Lung microvascular endothelial cell (primary cell): Measurements from ENCODE around the gene HERC4. TPM values are rescaled to one million over a fixed set of nuclear protein-coding genes. Genes with fewer than 3 reads are reported as not detected.

ENCODE experiments used
- DNase-seq, 2 donors: peaks; one replicate each; pipeline versions ENCODE4 v3.0.0 to v3.0.0-alpha.2; 2010; ENCODE audit warnings: low read depth in 2 of 2
- total RNA-seq: library from RNA; depleted of rRNA; stranded (reverse); fragments of >200 nt; gene quantifications from 2 replicates; pipeline ENCODE4 v1.2.1, GENCODE V29; 2014

HERC4 gene
- 26.4 and 35.1 TPM in 2 replicates for total RNA-seq

GRCh38 chr10:68074775-68075549 is at the start of gene HERC4:
Gene HERC4, minus strand, starts transcription at chr10:68075283. Its CDS starts 2,175 bp downstream, at chr10:68073108.
- peak; percentile 94 to 96 for DNase-seq

- DNase-seq, result no peak
Observed at GRCh38 chr10:68124718-68125117, 49.6 kb upstream of the HERC4 start.

DNA sequence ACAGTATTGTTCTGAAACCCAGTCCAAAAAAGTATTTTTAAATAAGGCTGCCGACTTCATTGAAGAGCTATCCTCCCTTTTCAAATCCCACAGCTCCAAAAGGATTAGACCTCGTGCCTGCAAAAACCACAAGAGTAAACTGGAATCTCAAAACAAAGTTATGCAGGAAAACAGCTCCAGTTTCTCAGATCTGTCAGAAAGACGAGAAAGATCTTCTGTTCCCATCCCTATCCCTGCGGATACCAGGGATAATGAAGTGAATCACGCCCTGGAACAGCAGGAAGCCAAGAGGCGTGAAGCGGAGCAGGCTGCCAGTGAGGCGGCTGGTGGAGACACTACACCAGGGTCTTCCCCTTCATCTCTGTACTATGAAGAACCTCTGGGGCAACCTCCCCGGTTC is 46.8 kb upstream of the HERC4 start:
- DNase-seq, result no peak

DNA sequence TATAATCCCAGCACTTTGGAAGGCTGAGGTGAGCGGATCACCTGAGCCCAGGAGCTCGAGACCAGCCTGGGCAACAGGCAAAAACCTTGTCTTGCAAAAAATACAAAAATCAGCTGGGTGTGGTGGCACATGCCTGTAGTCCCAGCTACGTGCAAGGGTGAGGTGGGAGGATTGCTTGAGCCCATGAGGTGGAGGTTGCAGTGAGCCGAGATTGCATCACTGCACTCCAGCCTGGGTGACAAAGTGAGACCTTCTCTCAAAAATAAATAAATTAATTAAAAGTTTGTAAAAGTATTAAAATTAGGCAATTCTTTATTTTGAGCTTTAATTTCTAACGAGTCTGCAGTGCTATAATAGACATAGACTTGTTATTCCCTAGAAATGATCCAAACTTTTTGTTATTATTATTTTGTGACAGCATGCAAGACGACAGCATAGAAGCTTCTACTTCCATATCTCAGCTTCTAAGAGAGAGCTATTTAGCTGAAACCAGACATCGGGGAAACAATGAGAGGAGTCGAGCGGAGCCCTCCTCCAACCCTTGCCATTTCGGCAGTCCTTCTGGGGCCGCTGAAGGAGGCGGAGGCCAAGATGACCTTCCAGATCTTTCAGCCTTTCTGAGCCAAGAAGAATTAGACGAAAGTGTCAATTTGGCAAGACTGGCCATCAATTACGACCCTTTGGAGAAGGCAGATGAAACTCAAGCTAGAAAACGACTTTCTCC is 46.1 kb upstream of the HERC4 start:
- DNase-seq, result no peak

GRCh38 chr10:68118657-68119056 is 43.6 kb upstream of the HERC4 start:
- no peak for DNase-seq

GRCh38 chr10:68112837-68113236 is 37.8 kb upstream of the HERC4 start:
- no peak for DNase-seq

GRCh38 chr10:68111584-68111983 is 36.5 kb upstream of the HERC4 start:
- no peak for DNase-seq

GRCh38 chr10:68110027-68110426 is 34.9 kb upstream of the HERC4 start:
- DNase-seq, result no peak

GRCh38 chr10:68109331-68109730 is 34.2 kb upstream of the HERC4 start, which contains the start of gene MYPN:
Gene MYPN, plus strand, starts transcription at chr10:68109488. Its CDS starts 11,951 bp downstream, at chr10:68121439.
- DNase-seq, result no peak

- no peak for DNase-seq
Observed at GRCh38 chr10:68108653-68109052, 33.6 kb upstream of the HERC4 start.

- no peak for DNase-seq
Observed at GRCh38 chr10:68108051-68108450, 33.0 kb upstream of the HERC4 start.

DNA sequence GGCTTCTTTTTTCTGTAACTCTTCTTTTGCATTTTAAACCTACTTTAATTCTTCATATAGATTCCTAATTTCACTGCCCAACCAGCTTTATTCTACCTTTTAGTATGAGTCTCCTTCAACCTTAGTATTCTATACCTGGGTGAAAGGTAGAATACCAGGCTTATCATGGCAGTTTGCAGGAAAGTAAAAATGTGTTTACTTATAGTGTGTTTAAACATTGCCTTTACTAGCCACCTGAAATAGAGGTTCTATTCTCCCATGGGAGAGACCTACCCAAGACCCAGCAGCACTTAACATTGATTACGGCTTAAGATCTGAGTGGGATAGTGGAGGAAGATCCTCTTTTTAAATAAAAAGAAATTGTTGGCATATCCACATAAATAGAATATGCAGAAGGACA is 32.6 kb upstream of the HERC4 start:
- no peak for DNase-seq

- DNase-seq, result peak in 1 of 2 donors; percentile 6
Observed at GRCh38 chr10:68106656-68107055, 31.6 kb upstream of the HERC4 start.

GRCh38 chr10:68105820-68106219 is 30.7 kb upstream of the HERC4 start:
- peak in 1 of 2 donors; percentile 35 for DNase-seq

DNA sequence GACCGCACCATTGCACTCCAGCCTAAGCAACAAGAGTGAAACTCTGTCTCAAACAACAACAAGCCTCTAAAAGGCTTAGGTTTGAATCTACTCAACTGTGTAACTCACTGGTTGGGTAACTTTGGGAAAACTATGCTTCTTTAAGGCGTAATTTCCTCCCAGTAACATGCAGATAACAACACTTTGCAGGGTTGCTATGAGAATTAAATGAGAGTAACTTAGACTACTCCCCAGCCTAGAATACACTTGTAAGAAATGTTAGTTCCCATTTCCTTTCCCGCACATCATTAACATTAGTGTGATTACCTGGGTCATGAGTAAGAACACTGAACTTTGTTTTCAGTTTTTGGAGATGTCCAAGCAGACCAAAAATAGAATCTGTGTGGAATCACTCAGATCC is 28.8 kb upstream of the HERC4 start:
- no peak for DNase-seq

DNA sequence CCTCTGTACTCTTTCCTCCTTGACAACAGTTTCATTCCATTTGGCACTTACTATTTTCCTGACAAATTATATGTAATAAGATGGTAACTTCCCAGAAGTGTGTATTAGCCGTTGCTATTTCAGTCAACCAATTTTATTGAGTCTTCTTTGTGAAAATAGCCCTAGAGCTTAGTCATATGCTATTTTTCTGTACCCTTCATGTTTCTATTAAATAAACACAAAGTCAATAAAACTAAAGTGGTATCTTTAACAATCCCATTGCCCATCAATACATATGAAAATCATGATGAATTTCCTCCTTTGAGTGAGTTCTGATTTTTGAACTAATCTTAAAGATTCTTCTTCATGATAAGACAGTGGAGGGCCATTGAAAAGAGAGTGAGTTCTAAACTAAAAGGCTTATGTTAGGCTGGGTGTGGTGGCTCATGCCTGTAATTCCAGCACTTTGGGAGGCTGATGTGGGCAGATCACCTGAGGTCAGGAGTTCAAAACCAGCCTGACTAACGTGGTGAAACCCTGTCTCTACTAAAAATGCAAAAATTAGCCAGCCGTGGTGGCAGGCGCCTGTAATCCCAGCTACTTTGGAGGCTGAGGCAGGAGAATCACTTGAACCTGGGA is 28.3 kb upstream of the HERC4 start:
- DNase-seq, result no peak

- DNase-seq, result no peak
Observed at GRCh38 chr10:68101066-68101465, 26.0 kb upstream of the HERC4 start.

GRCh38 chr10:68099736-68100135 is 24.7 kb upstream of the HERC4 start:
- DNase-seq, result no peak

DNA sequence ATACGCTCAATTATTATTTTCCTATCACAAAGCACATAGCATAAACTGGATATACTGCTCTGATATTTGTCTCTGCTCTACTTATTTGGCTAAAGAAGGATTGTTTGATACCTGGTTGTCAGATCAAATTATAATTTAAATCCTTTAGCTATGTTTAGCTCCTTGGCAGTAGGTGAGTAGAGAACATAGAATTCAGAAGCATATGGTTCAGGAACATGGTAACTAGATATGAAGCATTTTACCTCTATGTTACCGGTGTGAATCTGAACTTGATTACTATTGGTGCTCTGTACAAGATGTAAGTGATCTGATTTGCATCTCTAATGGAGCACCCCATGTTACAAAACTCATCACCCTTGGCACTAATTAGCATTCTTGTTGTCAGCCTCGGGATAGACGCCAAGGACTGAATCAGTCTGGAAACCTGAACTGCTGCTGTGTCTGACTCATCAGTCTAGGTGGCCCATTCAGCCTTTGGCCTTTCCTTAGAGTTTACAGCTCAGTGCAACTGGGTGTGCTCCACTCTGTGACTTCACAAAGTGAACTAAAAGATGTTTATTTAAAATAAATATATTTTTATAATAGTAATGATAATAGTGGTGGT is 21.9 kb upstream of the HERC4 start:
- DNase-seq, result peak; percentile 38 to 91

DNA sequence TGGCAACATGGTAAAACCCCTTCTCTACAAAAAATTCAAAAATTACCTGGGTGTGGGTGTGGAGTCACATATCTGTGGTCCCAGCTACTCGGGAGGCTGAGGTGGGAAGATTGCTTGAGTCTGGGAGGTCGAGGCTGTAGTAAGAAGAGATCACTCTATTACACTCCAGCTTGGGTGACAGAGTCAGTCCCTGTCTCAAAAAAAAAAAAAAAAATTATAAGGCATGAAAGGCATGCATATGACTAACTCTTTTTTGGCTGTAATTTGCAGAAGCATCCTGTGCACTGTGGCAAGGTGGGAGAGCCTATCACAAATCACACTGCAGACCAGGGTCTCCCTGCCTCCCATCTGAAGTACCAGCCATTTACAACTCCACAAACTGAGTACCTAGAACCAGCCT is 20.1 kb upstream of the HERC4 start:
- DNase-seq, result peak in 1 of 2 donors; percentile 33

DNA sequence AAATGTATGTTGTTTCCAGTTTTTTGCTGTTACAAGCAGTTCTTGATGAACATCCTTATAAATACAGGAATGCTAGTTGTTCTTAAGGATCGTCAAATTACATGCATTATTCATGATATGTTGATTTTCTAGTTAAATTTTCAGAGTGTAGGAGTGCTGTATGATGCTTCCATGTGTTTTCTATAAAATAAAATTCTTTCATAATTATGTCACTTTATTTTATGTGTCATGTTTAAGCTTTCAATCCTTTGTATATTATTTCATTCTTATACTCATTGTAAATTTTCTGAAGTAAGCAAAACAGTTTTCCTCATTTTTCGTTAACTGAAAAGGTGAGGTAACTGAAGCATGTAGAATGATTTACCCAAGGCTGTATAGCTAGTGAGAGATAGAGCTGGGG is 17.4 kb upstream of the HERC4 start:
- no peak for DNase-seq

- no peak for DNase-seq
Observed at GRCh38 chr10:68090586-68090985, 15.5 kb upstream of the HERC4 start.
